ENCODE data around the gene ZNF77. TPM values are rescaled to one million over a fixed set of nuclear protein-coding genes. Genes with fewer than 3 reads are reported as not detected.

The ZNF77 gene
- polyA plus RNA-seq, 1 experiment: 3.6 TPM

- peak; percentile 27 for DNase-seq (ENCODE audit: low read depth, low spot score)
- Histone ChIP-seq H3K27me3 (ENCODE audit: control insufficient read depth, insufficient read depth, low read length) (no peaks in the 10 kb centered on the region), H3K9me3 (ENCODE audit: control insufficient read depth, insufficient read depth, low read length) (peaks cover 12% of the 10 kb centered on the region), H3K27ac (ENCODE audit: low read depth, low read length) (no peak overlapping the region), H3K4me3 (ENCODE audit: low read depth, low read length) (no peak overlapping the region)
- TF ChIP-seq, protein P1, sequence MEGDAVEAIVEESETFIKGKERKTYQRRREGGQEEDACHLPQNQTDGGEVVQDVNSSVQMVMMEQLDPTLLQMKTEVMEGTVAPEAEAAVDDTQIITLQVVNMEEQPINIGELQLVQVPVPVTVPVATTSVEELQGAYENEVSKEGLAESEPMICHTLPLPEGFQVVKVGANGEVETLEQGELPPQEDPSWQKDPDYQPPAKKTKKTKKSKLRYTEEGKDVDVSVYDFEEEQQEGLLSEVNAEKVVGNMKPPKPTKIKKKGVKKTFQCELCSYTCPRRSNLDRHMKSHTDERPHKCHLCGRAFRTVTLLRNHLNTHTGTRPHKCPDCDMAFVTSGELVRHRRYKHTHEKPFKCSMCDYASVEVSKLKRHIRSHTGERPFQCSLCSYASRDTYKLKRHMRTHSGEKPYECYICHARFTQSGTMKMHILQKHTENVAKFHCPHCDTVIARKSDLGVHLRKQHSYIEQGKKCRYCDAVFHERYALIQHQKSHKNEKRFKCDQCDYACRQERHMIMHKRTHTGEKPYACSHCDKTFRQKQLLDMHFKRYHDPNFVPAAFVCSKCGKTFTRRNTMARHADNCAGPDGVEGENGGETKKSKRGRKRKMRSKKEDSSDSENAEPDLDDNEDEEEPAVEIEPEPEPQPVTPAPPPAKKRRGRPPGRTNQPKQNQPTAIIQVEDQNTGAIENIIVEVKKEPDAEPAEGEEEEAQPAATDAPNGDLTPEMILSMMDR (IDR thresholded peaks at IDR 0.05; ENCODE audit: low read depth, low read length): peak; percentile 75
- CTCF ChIA-PET: interaction anchor here (0.7 to 2.1 kb wide), 23 partner anchors 9 to 273 kb away, joined by 3 to 20 read pairs (median 3); partner anchors contain the start of genes THOP1, ZNF554 and ZNF57
- POLR2A ChIA-PET: no interaction called here
These were observed 57.3 kb downstream of the ZNF77 start for GRCh38 chr19:2887391-2887914.

- Histone ChIP-seq H3K27me3 (ENCODE audit: control insufficient read depth, insufficient read depth, low read length) (no peaks in the 10 kb centered on the region), H3K4me3 (ENCODE audit: low read depth, low read length) (no peak overlapping the region), H3K27ac (ENCODE audit: low read depth, low read length) (no peak overlapping the region), H3K9me3 (ENCODE audit: control insufficient read depth, insufficient read depth, low read length) (peaks cover 17% of the 10 kb centered on the region)
- TF ChIP-seq, protein P1 (IDR thresholded peaks at IDR 0.05; ENCODE audit: low read depth, low read length): no peak
- DNase-seq (ENCODE audit: low read depth, low spot score): no peak
- CTCF ChIA-PET: interaction anchor here (1.2 kb wide), 1 partner anchor 22 kb away, joined by 3 read pairs; no protein-coding TSS in a partner anchor
- POLR2A ChIA-PET: no interaction called here
These were observed 59.0 kb downstream of the ZNF77 start for GRCh38 chr19:2885736-2886135.

- Histone ChIP-seq H3K27ac (ENCODE audit: low read depth, low read length) (no peak overlapping the region), H3K27me3 (ENCODE audit: control insufficient read depth, insufficient read depth, low read length) (no peaks in the 10 kb centered on the region), H3K4me3 (ENCODE audit: low read depth, low read length) (no peak overlapping the region), H3K9me3 (ENCODE audit: control insufficient read depth, insufficient read depth, low read length) (peaks cover 22% of the 10 kb centered on the region)
- ChIA-PET POLR2A (no interaction called here), CTCF (no interaction called here)
- no peak for DNase-seq (ENCODE audit: low read depth, low spot score)
- TF ChIP-seq, protein P1 (IDR thresholded peaks at IDR 0.05; ENCODE audit: low read depth, low read length): no peak
These were observed 60.9 kb downstream of the ZNF77 start for GRCh38 chr19:2883686-2884439.

Other genes with a start within 250 kb of the ZNF77 start
- 0.56 and 0.57 TPM in 2 replicates for gene GNG7, start 242.3 kb downstream of the ZNF77 start, polyA plus RNA-seq (2011; rRNA removed)
- gene DIRAS1, start 223.6 kb downstream of the ZNF77 start, polyA plus RNA-seq (2011; rRNA removed): 12.5 and 13.5 TPM in 2 replicates
- gene SLC39A3, start 205.0 kb downstream of the ZNF77 start, polyA plus RNA-seq (2011; rRNA removed): 27.9 and 37.4 TPM in 2 replicates
- 44.0 and 56.5 TPM in 2 replicates for gene SGTA, start 161.7 kb downstream of the ZNF77 start, polyA plus RNA-seq (2011; rRNA removed)
- gene THOP1, start 159.5 kb downstream of the ZNF77 start, polyA plus RNA-seq (2011; rRNA removed): 35.4 and 45.6 TPM in 2 replicates
- 1.8 and 2.0 TPM in 2 replicates for gene ZNF554, start 125.1 kb downstream of the ZNF77 start, polyA plus RNA-seq (2011; rRNA removed)
- gene ZNF555, start 103.5 kb downstream of the ZNF77 start, polyA plus RNA-seq (2011; rRNA removed): 6.2 and 7.1 TPM in 2 replicates
- not detected in 2 replicates for gene ZNF556, start 77.6 kb downstream of the ZNF77 start, polyA plus RNA-seq (2011; rRNA removed)
- gene ZNF57, start 44.0 kb downstream of the ZNF77 start, polyA plus RNA-seq (2011; rRNA removed): 2.3 and 2.4 TPM in 2 replicates
- gene TLE6, start 32.6 kb upstream of the ZNF77 start, polyA plus RNA-seq (2011; rRNA removed): 0.51 and 0.72 TPM in 2 replicates
- gene TLE2, start 84.3 kb upstream of the ZNF77 start, polyA plus RNA-seq (2011; rRNA removed): 0.47 and 0.82 TPM in 2 replicates
- gene TLE5, start 117.5 kb upstream of the ZNF77 start, polyA plus RNA-seq (2011; rRNA removed): 317 and 392 TPM in 2 replicates
- 8.9 and 17.2 TPM in 2 replicates for gene GNA11, start 149.4 kb upstream of the ZNF77 start, polyA plus RNA-seq (2011; rRNA removed)
- gene GNA15, start 191.1 kb upstream of the ZNF77 start, polyA plus RNA-seq (2011; rRNA removed): not detected in 2 replicates
- gene S1PR4, start 233.8 kb upstream of the ZNF77 start, polyA plus RNA-seq (2011; rRNA removed): not detected in 2 replicates
- 27.1 and 40.3 TPM in 2 replicates for gene NCLN, start 241.0 kb upstream of the ZNF77 start, polyA plus RNA-seq (2011; rRNA removed)

All from AG04450 (cell line).